Measurements from ENCODE around the gene L3MBTL3. TPM values are rescaled to one million over a fixed set of nuclear protein-coding genes. Genes with fewer than 3 reads are reported as not detected.
A peak's percentile ranks its signal among the peaks of the same experiment; 100 is the strongest.

L3MBTL3 gene
- total and polyA plus RNA-seq, 10 of the 15 experiments (the other 5 are each of a cell fraction or from before 2014, with no cell fraction given), result 0.71 to 9.4 (median 6.2) TPM

GRCh38 chr6:130115036-130115435 is 96.7 kb downstream of the L3MBTL3 start (continued):
- TF ChIP-seq STAT1 (conservative IDR thresholded peaks at IDR 0.05) (no peak), YY1 (IDR thresholded peaks at IDR 0.05; ENCODE audit: low read depth, low read length) (peak; percentile 82), MEF2A (IDR thresholded peaks at IDR 0.05; ENCODE audit: insufficient read depth, low read depth, low read length) (peak; percentile 81), CBX5 (IDR thresholded peaks at IDR 0.05; ENCODE audit: low read depth) (peak; percentile 67; the same call in 1 of the 2 replicates), ZSCAN29 (IDR thresholded peaks at IDR 0.05) (no peak), GABPA (IDR thresholded peaks at IDR 0.05; ENCODE audit: low read depth) (no peak), RELA (IDR thresholded peaks at IDR 0.05; ENCODE audit: borderline replicate concordance, partially characterized antibody) (no peak), MTA2 (IDR thresholded peaks at IDR 0.05; ENCODE audit: low read depth) (peak; percentile 57), IKZF2 (IDR thresholded peaks at IDR 0.05) (peak; percentile 16 to 43; a peak in 2 of 4 replicates), FOXM1 (IDR thresholded peaks at IDR 0.05; ENCODE audit: low read depth, low read length) (peak; percentile 69; the same call in 1 of the 2 replicates), HDGF (IDR thresholded peaks at IDR 0.05) (no peak), BHLHE40 (IDR thresholded peaks at IDR 0.05; ENCODE audit: borderline replicate concordance in 1 of 2, low read depth in 2 of 2, low read length in 1 of 2) (0 out of 4 replicates have a peak, but pooled peaks of 1 of the 2 experiments have one; percentile 29), EED (IDR thresholded peaks at IDR 0.05; ENCODE audit: low read depth) (no peak), NR2F1 (conservative IDR thresholded peaks at IDR 0.05) (0 out of 2 replicates have a peak, but pooled peaks have one; percentile 21), MYC (IDR thresholded peaks at IDR 0.05; ENCODE audit: insufficient read depth, insufficient read length, insufficient replicate concordance, low read length, severe bottlenecking) (no peak), NRF1 (conservative IDR thresholded peaks at IDR 0.05; ENCODE audit: low read depth, low read length) (no peak), HDAC6 (IDR thresholded peaks at IDR 0.05; ENCODE audit: unreplicated experiment) (no peak)
- TF ChIP-seq, protein P1, sequence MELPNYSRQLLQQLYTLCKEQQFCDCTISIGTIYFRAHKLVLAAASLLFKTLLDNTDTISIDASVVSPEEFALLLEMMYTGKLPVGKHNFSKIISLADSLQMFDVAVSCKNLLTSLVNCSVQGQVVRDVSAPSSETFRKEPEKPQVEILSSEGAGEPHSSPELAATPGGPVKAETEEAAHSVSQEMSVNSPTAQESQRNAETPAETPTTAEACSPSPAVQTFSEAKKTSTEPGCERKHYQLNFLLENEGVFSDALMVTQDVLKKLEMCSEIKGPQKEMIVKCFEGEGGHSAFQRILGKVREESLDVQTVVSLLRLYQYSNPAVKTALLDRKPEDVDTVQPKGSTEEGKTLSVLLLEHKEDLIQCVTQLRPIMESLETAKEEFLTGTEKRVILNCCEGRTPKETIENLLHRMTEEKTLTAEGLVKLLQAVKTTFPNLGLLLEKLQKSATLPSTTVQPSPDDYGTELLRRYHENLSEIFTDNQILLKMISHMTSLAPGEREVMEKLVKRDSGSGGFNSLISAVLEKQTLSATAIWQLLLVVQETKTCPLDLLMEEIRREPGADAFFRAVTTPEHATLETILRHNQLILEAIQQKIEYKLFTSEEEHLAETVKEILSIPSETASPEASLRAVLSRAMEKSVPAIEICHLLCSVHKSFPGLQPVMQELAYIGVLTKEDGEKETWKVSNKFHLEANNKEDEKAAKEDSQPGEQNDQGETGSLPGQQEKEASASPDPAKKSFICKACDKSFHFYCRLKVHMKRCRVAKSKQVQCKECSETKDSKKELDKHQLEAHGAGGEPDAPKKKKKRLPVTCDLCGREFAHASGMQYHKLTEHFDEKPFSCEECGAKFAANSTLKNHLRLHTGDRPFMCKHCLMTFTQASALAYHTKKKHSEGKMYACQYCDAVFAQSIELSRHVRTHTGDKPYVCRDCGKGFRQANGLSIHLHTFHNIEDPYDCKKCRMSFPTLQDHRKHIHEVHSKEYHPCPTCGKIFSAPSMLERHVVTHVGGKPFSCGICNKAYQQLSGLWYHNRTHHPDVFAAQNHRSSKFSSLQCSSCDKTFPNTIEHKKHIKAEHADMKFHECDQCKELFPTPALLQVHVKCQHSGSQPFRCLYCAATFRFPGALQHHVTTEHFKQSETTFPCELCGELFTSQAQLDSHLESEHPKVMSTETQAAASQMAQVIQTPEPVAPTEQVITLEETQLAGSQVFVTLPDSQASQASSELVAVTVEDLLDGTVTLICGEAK (IDR thresholded peaks at IDR 0.05; ENCODE audit: borderline replicate concordance), result no peak
- TF ChIP-seq, protein P2, sequence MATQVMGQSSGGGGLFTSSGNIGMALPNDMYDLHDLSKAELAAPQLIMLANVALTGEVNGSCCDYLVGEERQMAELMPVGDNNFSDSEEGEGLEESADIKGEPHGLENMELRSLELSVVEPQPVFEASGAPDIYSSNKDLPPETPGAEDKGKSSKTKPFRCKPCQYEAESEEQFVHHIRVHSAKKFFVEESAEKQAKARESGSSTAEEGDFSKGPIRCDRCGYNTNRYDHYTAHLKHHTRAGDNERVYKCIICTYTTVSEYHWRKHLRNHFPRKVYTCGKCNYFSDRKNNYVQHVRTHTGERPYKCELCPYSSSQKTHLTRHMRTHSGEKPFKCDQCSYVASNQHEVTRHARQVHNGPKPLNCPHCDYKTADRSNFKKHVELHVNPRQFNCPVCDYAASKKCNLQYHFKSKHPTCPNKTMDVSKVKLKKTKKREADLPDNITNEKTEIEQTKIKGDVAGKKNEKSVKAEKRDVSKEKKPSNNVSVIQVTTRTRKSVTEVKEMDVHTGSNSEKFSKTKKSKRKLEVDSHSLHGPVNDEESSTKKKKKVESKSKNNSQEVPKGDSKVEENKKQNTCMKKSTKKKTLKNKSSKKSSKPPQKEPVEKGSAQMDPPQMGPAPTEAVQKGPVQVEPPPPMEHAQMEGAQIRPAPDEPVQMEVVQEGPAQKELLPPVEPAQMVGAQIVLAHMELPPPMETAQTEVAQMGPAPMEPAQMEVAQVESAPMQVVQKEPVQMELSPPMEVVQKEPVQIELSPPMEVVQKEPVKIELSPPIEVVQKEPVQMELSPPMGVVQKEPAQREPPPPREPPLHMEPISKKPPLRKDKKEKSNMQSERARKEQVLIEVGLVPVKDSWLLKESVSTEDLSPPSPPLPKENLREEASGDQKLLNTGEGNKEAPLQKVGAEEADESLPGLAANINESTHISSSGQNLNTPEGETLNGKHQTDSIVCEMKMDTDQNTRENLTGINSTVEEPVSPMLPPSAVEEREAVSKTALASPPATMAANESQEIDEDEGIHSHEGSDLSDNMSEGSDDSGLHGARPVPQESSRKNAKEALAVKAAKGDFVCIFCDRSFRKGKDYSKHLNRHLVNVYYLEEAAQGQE (IDR thresholded peaks at IDR 0.05; ENCODE audit: low read depth, low read length), result no peak
- TF ChIP-seq, protein P3, sequence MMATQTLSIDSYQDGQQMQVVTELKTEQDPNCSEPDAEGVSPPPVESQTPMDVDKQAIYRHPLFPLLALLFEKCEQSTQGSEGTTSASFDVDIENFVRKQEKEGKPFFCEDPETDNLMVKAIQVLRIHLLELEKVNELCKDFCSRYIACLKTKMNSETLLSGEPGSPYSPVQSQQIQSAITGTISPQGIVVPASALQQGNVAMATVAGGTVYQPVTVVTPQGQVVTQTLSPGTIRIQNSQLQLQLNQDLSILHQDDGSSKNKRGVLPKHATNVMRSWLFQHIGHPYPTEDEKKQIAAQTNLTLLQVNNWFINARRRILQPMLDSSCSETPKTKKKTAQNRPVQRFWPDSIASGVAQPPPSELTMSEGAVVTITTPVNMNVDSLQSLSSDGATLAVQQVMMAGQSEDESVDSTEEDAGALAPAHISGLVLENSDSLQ (IDR thresholded peaks at IDR 0.05), result peak; percentile 59; the same call in 1 of the 2 replicates
